ENCODE results near the gene RECK.
"Not testable (repeated sequence)": the region's sequence is repeated elsewhere in the genome, so short reads cannot be mapped to it uniquely, and the experiment has no call there.

The RECK gene

DNA sequence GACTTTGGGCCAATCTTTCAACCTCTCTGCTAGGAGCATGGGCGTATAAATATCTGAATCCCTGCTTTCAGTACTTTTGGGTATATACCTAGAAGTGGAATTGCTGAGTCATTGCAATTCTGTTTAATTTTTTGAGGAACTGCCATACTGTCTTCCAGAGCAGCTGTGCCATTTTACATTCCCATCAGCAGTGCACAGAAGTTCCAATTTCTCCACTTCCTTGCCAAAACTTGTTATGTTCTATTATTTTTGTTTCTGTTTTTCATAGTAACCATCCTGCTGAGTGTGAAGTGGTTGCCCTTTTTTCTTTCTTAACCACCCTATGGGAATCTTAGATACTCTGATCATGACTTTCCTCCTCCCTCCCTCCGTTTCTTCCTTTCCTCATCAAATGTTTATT lies 121.4 kb downstream of the RECK start:
- in situ Hi-C loops (cut with HindIII; ENCODE audit: low sequenced_read_pairs): no loop called here
- DNase-seq (ENCODE audit: low read depth, low spot score): no peak
- TF ChIP-seq CTCF (IDR thresholded peaks at IDR 0.05; ENCODE audit: low read depth, low read length): no peak
- no peak overlapping the region for H3K4me3 ChIP-seq (ENCODE audit: low read depth, low read length)

- no peak overlapping the region for H3K4me3 ChIP-seq (ENCODE audit: low read depth, low read length)
- no peak for DNase-seq (ENCODE audit: low read depth, low spot score)
- TF ChIP-seq CTCF (IDR thresholded peaks at IDR 0.05; ENCODE audit: low read depth, low read length): no peak
- in situ Hi-C loops (cut with HindIII; ENCODE audit: low sequenced_read_pairs): no loop called here
Measured at GRCh38 chr9:36158917-36159316, 122.2 kb downstream of the RECK start.

DNA sequence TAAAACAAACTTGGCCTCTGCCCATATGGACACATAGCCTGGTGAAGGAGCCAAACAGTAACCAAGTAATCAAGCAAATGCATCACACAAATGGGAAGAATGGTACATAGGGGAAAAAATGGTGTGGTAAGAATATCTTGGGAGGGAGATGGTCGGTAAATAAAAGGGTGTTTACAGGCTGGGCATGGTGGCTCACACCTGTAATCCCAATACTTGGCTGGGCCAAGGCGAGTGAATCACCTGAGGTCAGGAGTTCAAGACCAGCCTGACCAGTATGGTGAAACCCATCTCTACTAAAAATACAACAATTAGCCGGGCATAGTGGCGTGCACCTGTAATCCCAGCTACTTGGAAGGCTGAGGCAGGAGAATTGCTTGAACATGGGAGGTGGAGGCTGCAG lies 122.8 kb downstream of the RECK start:
- in situ Hi-C loops (cut with HindIII; ENCODE audit: low sequenced_read_pairs); DNase-seq (ENCODE audit: low read depth, low spot score); H3K4me3 ChIP-seq (ENCODE audit: low read depth, low read length): not testable (repeated sequence)

GRCh38 chr9:36160126-36160525 lies 123.4 kb downstream of the RECK start:
- in situ Hi-C loops (cut with HindIII; ENCODE audit: low sequenced_read_pairs): not testable (repeated sequence)

DNA sequence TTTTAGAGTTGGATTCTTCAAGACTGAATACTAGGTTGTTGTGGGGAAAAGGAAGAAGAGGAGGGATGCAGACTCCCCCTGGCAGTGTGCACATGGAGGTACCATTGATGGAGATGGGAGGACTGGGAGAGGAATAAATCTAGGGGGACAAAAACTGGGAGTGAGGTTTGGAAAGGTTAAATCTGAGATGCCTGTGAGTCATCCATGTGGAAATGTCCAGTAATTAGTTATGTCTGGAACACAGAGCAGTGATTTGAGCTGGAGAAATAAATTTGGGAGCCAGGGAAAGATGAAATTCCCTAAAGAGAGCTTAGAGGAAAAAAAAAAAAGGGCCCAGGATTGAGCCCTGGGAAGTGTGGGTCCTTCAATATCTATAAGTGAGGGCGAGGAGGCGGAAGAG lies 124.5 kb downstream of the RECK start:
- in situ Hi-C loops (cut with HindIII; ENCODE audit: low sequenced_read_pairs): no loop called here
- no peak for TF ChIP-seq CTCF (IDR thresholded peaks at IDR 0.05; ENCODE audit: low read depth, low read length)
- H3K4me3 ChIP-seq (ENCODE audit: low read depth, low read length): no peak overlapping the region
- no peak for DNase-seq (ENCODE audit: low read depth, low spot score)

More at GRCh38 chr9:36160126-36160525, 123.4 kb downstream of the RECK start:
- not testable (repeated sequence) for DNase-seq (ENCODE audit: low read depth, low spot score); H3K4me3 ChIP-seq (ENCODE audit: low read depth, low read length)

DNA sequence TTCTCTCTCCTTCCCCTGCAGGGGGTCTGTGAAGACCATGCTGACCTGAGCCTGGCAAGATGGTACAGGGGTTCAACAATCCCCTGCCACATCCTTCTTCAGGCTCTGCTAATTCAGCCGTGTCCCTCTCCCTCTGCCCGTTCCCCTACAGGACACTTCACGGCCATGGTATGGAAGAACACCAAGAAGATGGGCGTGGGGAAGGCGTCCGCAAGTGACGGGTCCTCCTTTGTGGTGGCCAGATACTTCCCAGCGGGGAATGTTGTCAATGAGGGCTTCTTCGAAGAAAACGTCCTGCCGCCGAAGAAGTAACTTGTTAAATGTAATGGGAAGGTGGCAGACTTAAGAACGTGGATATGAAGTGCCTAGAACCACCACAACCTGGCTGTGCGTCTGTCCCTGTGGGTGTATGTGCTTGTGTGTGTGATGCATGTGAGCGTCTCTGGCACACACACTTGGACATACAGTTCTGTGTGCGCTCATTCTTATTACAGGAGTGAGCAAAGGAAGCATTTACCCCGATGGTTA lies 125.6 kb downstream of the RECK start:
- DNase-seq (ENCODE audit: low read depth, low spot score): no peak
- in situ Hi-C loops (cut with HindIII; ENCODE audit: low sequenced_read_pairs): no loop called here
- no peak for TF ChIP-seq CTCF (IDR thresholded peaks at IDR 0.05; ENCODE audit: low read depth, low read length)
- no peak overlapping the region for H3K4me3 ChIP-seq (ENCODE audit: low read depth, low read length)

DNA sequence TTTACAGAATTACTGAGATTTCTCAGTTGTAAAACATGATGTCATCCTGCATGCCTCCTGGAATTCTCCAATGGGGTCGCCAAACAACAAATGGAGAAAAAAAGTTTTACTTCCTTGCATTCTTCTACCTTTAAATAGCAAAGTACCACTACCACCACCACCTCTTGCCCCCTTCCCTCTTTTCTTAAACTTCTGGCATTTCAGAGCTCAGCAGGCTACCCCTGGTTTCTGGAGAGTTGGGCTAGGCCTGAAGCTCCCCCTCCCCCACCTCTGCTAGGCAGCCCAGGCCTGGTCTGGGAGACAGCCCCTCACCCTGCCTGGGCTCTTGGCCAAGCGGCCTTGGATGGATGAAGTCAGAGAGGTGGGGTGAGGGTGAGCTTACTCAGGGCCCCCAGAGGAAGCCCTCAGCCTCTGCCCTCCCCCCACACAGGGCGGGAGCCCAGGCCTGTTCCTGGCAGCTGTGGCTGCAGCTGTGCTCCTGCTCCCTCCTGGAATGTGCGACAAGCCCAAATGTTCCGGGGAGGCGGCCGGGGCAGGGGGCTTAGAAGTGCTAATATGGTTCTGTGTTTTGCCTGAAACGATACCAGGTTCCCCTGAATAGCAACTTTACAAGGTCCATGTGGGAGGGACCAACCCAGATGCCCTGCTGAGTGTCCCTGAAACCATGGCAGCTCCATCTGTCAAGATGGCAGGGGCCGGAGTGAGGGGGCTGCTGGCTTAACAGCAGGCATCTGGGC lies 126.5 kb downstream of the RECK start:
- in situ Hi-C loops (cut with HindIII; ENCODE audit: low sequenced_read_pairs): no loop called here
- no peak for TF ChIP-seq CTCF (IDR thresholded peaks at IDR 0.05; ENCODE audit: low read depth, low read length)
- peak; percentile 96 for DNase-seq (ENCODE audit: low read depth, low spot score)
- no peak overlapping the region for H3K4me3 ChIP-seq (ENCODE audit: low read depth, low read length)

Measured in astrocyte of the spinal cord (primary cell).